Measurements from ENCODE around the gene PLCXD3.
"Not testable (repeated sequence)": the region's sequence is repeated elsewhere in the genome, so short reads cannot be mapped to it uniquely, and the experiment has no call there.

The PLCXD3 gene

GRCh38 chr5:41363343-41363986 lies 146.9 kb downstream of the PLCXD3 start:
- no peak for DNase-seq (ENCODE audit: extremely low read depth in 1 of 2, low read depth in 1 of 2)

GRCh38 chr5:41356786-41357185 lies 153.6 kb downstream of the PLCXD3 start:
- no peak for DNase-seq (ENCODE audit: extremely low read depth in 1 of 2, low read depth in 1 of 2)

- no peak for DNase-seq (ENCODE audit: extremely low read depth in 1 of 2, low read depth in 1 of 2)
These were observed 160.6 kb downstream of the PLCXD3 start for GRCh38 chr5:41349846-41350245.

GRCh38 chr5:41347569-41347968 lies 162.8 kb downstream of the PLCXD3 start:
- no peak for DNase-seq (ENCODE audit: extremely low read depth in 1 of 2, low read depth in 1 of 2)

GRCh38 chr5:41346609-41347008 lies 163.8 kb downstream of the PLCXD3 start:
- no peak for DNase-seq (ENCODE audit: extremely low read depth in 1 of 2, low read depth in 1 of 2)

GRCh38 chr5:41345295-41345694 lies 165.1 kb downstream of the PLCXD3 start:
- DNase-seq (ENCODE audit: extremely low read depth in 1 of 2, low read depth in 1 of 2), result no peak

GRCh38 chr5:41339339-41339738 lies 171.1 kb downstream of the PLCXD3 start:
- no peak for DNase-seq (ENCODE audit: extremely low read depth in 1 of 2, low read depth in 1 of 2)

GRCh38 chr5:41338136-41338675 lies 172.2 kb downstream of the PLCXD3 start:
- no peak for DNase-seq (ENCODE audit: extremely low read depth in 1 of 2, low read depth in 1 of 2)

- DNase-seq (ENCODE audit: extremely low read depth in 1 of 2, low read depth in 1 of 2), result no peak
These were observed 172.7 kb downstream of the PLCXD3 start for GRCh38 chr5:41337724-41338123.

- no peak for DNase-seq (ENCODE audit: extremely low read depth in 1 of 2, low read depth in 1 of 2)
These were observed 173.2 kb downstream of the PLCXD3 start for GRCh38 chr5:41337216-41337615.

GRCh38 chr5:41336471-41336870 lies 173.9 kb downstream of the PLCXD3 start:
- DNase-seq (ENCODE audit: extremely low read depth in 1 of 2, low read depth in 1 of 2), result no peak

- no peak for DNase-seq (ENCODE audit: extremely low read depth in 1 of 2, low read depth in 1 of 2)
These were observed 174.7 kb downstream of the PLCXD3 start for GRCh38 chr5:41335596-41336181.

GRCh38 chr5:41334758-41335157 lies 175.6 kb downstream of the PLCXD3 start:
- no peak for DNase-seq (ENCODE audit: extremely low read depth in 1 of 2, low read depth in 1 of 2)

- DNase-seq (ENCODE audit: extremely low read depth in 1 of 2, low read depth in 1 of 2), result no peak
These were observed 176.2 kb downstream of the PLCXD3 start for GRCh38 chr5:41334221-41334620.

GRCh38 chr5:41325074-41325473 lies 185.3 kb downstream of the PLCXD3 start:
- DNase-seq (ENCODE audit: extremely low read depth in 1 of 2, low read depth in 1 of 2), result no peak

GRCh38 chr5:41322826-41323225 lies 187.6 kb downstream of the PLCXD3 start:
- DNase-seq (ENCODE audit: extremely low read depth in 1 of 2, low read depth in 1 of 2), result not testable (repeated sequence)

GRCh38 chr5:41312478-41313060 lies 197.8 kb downstream of the PLCXD3 start:
- no peak for DNase-seq (ENCODE audit: extremely low read depth in 1 of 2, low read depth in 1 of 2)

- no peak for DNase-seq (ENCODE audit: extremely low read depth in 1 of 2, low read depth in 1 of 2)
These were observed 198.3 kb downstream of the PLCXD3 start for GRCh38 chr5:41312066-41312465.

GRCh38 chr5:41309275-41309674 lies 201.1 kb downstream of the PLCXD3 start:
- DNase-seq (ENCODE audit: extremely low read depth in 1 of 2, low read depth in 1 of 2), result no peak

GRCh38 chr5:41306005-41306404 lies 204.4 kb downstream of the PLCXD3 start:
- no peak for DNase-seq (ENCODE audit: extremely low read depth in 1 of 2, low read depth in 1 of 2)

GRCh38 chr5:41305056-41305455 lies 205.3 kb downstream of the PLCXD3 start:
- no peak for DNase-seq (ENCODE audit: extremely low read depth in 1 of 2, low read depth in 1 of 2)

- DNase-seq (ENCODE audit: extremely low read depth in 1 of 2, low read depth in 1 of 2), result no peak
These were observed 214.3 kb downstream of the PLCXD3 start for GRCh38 chr5:41296066-41296465.

Data from activated CD8-positive, alpha-beta memory T cell treated with anti-CD3 and anti-CD28 coated beads for 1 hour (primary cell).